Urothelium cell line (cell line): Measurements from ENCODE around the gene RAD52.

Experiments
- DNase-seq: peaks from one replicate; pipeline ENCODE4 v3.0.0; 2011; ENCODE audit warnings: low spot score, mixed read lengths
- FAIRE-seq: peaks from 2 replicates; lab custom pipeline; 2011; peaks lifted over from hg19 to GRCh38; lab: Jason Lieb, UNC

The RAD52 gene

GRCh38 chr12:879641-880040 lies 69.9 kb downstream of the RAD52 start:
- DNase-seq = no peak
- FAIRE-seq = no peak

GRCh38 chr12:873954-874353 lies 75.5 kb downstream of the RAD52 start:
- DNase-seq (no peak), FAIRE-seq (peak; percentile 73)

- FAIRE-seq = no peak
- no peak for DNase-seq
Observed at GRCh38 chr12:870378-870777, 79.1 kb downstream of the RAD52 start.

GRCh38 chr12:868722-869121 lies 80.8 kb downstream of the RAD52 start:
- FAIRE-seq (no peak), DNase-seq (no peak)

- DNase-seq (no peak), FAIRE-seq (no peak)
Observed at GRCh38 chr12:867905-868304, 81.6 kb downstream of the RAD52 start.

GRCh38 chr12:865614-866013 lies 83.9 kb downstream of the RAD52 start:
- no peak for DNase-seq
- no peak for FAIRE-seq

GRCh38 chr12:863285-863684 lies 86.2 kb downstream of the RAD52 start:
- FAIRE-seq (no peak), DNase-seq (no peak)

GRCh38 chr12:862303-862911 lies 87.1 kb downstream of the RAD52 start:
- no peak for DNase-seq
- FAIRE-seq = no peak
